ENCODE data around the gene SMYD3. TPM values are rescaled to one million over a fixed set of nuclear protein-coding genes. Genes with fewer than 3 reads are reported as not detected.

SMYD3 gene
- total and polyA plus RNA-seq, 9 of the 15 experiments (the other 6 are each of a cell fraction or from before 2014, with no cell fraction given), result 128 to 440 (median 197) TPM

DNA sequence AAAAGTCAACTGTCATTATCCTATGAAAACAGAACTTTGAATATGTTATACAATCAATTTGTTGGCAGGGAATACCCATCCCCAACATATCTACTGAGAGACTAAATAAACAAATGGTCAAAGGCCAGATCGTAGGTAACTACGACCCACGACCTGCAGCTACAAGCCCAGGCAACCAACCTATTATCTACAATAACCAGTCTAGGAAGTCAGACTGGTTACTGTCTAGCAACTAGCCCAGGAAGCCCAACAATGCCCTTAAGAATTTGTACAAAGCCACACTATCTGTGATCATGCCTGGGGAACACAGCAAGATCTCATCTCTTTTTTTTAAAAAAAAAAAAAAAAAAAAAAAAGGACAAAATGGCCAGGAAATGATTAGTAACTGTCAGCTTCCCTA is 58.7 kb downstream of the SMYD3 start:
- ATAC-seq (no peak), DNase-seq (ENCODE audit: extremely low read depth in 1 of 4, low spot score in 3 of 4) (no peak), FAIRE-seq (no peak)
- H4K20me1 ChIP-seq (replicated peaks; ENCODE audit: control insufficient read depth, insufficient read depth, low read length), result no peaks in the 10 kb centered on the region
- no peak overlapping the region for H2AFZ ChIP-seq (ENCODE audit: low read depth, low read length)
- no peak overlapping the region for H3K9ac ChIP-seq (ENCODE audit: insufficient read depth in 1 of 2, low read depth in 2 of 2, low read length in 2 of 2)
- no peaks in the 10 kb centered on the region for H3K36me3 ChIP-seq (ENCODE audit: control insufficient read depth, insufficient read depth, low read length)
- intact Hi-C loops (cut with micrococcal nuclease), result no loop called here
- H3K4me1 ChIP-seq (replicated peaks in 1 of 2; ENCODE audit: control insufficient read depth in 2 of 2, insufficient read depth in 2 of 2, low read length in 2 of 2), result peaks cover 0 to 12% of the 10 kb centered on the region in 2 experiments; a peak in 2 of 5 replicates
- ChIA-PET POLR2A (no interaction called here), CTCF (ENCODE audit: low intra/inter-chr PET ratio) (no interaction called here)
- WGBS (ENCODE audit: insufficient coverage, low coverage, missing lambda C conversion rate), result 85% methylated on average over 3 of the region's 3 CpGs
- no peaks in the 10 kb centered on the region for H3K9me1 ChIP-seq (ENCODE audit: control insufficient read depth, insufficient read depth, low read length)
- H3K4me2 ChIP-seq (ENCODE audit: insufficient read depth, low read length), result no peak overlapping the region
- H3K27ac ChIP-seq (ENCODE audit: extremely low read depth, low read depth, low read length), result no peak overlapping the region
- no peaks in the 10 kb centered on the region for H3K79me2 ChIP-seq (ENCODE audit: control insufficient read depth, insufficient read depth, low read length)
- in situ Hi-C loops (cut with MboI), result loop anchor here (5.0 kb wide), 1 partner anchor 446 kb away; no protein-coding TSS in a partner anchor
- H3K27me3 ChIP-seq (ENCODE audit: control insufficient read depth in 2 of 2, insufficient read depth in 2 of 2, low read length in 2 of 2), result no peaks in the 10 kb centered on the region
- no peak overlapping the region for H3K4me3 ChIP-seq
- BruUV-seq (replicated peaks), result no TSS peak
- peaks cover 6% of the 10 kb centered on the region; the same call in 1 of the 2 replicates for H3K9me3 ChIP-seq (replicated peaks; ENCODE audit: control insufficient read depth, insufficient read depth, low read depth, low read length)
- TF ChIP-seq, protein P1, sequence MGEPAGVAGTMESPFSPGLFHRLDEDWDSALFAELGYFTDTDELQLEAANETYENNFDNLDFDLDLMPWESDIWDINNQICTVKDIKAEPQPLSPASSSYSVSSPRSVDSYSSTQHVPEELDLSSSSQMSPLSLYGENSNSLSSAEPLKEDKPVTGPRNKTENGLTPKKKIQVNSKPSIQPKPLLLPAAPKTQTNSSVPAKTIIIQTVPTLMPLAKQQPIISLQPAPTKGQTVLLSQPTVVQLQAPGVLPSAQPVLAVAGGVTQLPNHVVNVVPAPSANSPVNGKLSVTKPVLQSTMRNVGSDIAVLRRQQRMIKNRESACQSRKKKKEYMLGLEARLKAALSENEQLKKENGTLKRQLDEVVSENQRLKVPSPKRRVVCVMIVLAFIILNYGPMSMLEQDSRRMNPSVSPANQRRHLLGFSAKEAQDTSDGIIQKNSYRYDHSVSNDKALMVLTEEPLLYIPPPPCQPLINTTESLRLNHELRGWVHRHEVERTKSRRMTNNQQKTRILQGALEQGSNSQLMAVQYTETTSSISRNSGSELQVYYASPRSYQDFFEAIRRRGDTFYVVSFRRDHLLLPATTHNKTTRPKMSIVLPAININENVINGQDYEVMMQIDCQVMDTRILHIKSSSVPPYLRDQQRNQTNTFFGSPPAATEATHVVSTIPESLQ (CRISPR knock-in tag; IDR thresholded peaks at IDR 0.05), result no peak
- no peak for TF ChIP-seq ZNF75A (CRISPR knock-in tag; IDR thresholded peaks at IDR 0.05)
- TF ChIP-seq GATA2 (CRISPR knock-in tag; IDR thresholded peaks at IDR 0.05), result no peak
- no peak for TF ChIP-seq SETDB1 (IDR thresholded peaks at IDR 0.05; ENCODE audit: low read length)
- TF ChIP-seq, protein P2, sequence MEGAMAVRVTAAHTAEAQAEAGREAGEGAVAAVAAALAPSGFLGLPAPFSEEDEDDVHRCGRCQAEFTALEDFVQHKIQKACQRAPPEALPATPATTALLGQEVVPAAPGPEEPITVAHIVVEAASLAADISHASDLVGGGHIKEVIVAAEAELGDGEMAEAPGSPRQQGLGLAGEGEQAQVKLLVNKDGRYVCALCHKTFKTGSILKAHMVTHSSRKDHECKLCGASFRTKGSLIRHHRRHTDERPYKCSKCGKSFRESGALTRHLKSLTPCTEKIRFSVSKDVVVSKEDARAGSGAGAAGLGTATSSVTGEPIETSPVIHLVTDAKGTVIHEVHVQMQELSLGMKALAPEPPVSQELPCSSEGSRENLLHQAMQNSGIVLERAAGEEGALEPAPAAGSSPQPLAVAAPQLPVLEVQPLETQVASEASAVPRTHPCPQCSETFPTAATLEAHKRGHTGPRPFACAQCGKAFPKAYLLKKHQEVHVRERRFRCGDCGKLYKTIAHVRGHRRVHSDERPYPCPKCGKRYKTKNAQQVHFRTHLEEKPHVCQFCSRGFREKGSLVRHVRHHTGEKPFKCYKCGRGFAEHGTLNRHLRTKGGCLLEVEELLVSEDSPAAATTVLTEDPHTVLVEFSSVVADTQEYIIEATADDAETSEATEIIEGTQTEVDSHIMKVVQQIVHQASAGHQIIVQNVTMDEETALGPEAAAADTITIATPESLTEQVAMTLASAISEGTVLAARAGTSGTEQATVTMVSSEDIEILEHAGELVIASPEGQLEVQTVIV (CRISPR knock-in tag; IDR thresholded peaks at IDR 0.05; ENCODE audit: borderline replicate concordance), result no peak
- no peak for TF ChIP-seq ZNF445 (CRISPR knock-in tag; IDR thresholded peaks at IDR 0.05; ENCODE audit: low read depth)
- no peak for TF ChIP-seq ZBTB40 (IDR thresholded peaks at IDR 0.05)
- no peak for TF ChIP-seq ZBTB40 (CRISPR knock-in tag; IDR thresholded peaks at IDR 0.05)
- no peak for TF ChIP-seq BDP1 (IDR thresholded peaks at IDR 0.05; ENCODE audit: insufficient read depth, insufficient read length)

Data from K562 (cell line).